NCI-H2227 (cell line): ENCODE results near the gene NCS1.
"Not testable (repeated sequence)": the region's sequence is repeated elsewhere in the genome, so short reads cannot be mapped to it uniquely, and the experiment has no call there.

Experiments
- DNase-seq: peaks from one replicate; lab custom pipeline; 2025; ENCODE audit not compliant: unreplicated experiment; lab: John Stamatoyannopoulos, UW

NCS1 gene

DNA sequence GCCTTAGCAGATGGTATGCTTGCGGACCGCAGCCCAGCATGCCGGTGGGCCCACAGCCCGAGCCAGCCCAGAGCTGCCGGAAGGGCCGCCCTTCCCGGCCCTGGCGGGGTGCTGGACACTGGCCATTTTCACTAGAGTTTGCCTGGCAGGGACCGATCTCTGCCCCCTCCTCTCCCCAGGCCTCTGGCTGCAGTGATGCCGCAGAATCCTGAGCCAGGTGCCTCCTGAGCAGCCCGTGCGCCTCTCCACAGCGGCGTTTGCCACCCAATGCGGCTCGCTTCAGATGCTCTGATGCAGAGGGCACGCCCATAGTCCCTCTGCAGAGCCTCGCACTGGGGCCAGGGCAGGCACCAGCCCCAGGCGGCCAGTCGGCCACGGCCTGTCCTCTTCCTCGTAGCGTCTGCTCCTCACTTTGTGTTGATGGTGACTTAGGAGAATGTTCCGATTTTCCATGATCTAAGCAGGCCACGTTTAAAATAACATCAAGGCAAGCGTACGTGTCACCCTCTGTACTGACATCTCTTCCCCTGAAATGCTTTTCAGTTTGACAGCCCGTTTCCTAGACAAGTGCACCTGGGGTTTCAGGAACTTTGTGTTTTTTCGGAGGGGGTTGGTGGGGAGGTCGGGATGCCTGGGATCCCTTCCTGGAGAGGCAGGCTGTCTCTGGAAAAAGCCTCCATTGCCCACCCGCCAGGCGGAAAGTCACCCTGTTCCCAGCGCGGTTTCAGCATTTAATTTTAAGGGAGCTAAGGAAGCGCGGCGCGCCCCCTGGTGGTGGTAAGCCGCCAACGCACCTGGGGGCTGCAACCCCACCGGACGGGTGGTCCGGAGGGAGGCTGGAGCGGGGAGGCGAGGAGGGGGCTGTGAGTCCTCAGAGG, 63.6 kb downstream of the NCS1 start:
- peak; percentile 74 for DNase-seq

DNA sequence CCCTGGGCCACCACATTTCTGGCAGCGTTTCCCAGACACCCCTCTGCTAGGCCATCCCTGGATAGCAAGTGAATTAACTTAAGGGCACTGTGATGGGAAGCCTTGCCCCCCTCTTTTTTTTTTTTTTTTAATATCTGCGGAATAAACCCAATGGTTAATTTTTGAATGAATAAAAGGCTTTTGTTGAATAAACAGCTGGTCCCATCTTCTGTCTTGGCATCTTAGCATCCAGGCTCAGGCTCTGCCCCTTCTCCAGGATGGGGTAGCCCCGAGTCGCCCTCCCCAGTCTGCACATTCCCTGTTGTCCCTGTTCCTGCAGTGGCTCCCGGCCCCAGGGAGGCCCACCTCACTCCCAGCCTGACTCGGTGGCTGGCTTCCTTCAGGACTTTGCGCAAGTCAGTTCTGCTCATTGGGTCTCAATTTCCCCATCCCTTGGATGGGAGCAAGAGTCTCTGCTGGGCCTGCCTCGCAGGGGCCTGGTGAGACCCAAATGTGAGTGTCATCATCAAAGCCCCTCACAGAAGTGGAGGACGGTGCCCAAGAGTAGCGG, 64.3 kb downstream of the NCS1 start:
- DNase-seq = no peak

- no peak for DNase-seq
Observed at GRCh38 chr9:130237076-130237475, 64.9 kb downstream of the NCS1 start.

- no peak for DNase-seq
Observed at GRCh38 chr9:130237763-130238524, 65.7 kb downstream of the NCS1 start.

- no peak for DNase-seq
Observed at GRCh38 chr9:130239363-130239695, 67.1 kb downstream of the NCS1 start.

- no peak for DNase-seq
Observed at GRCh38 chr9:130239741-130240241, 67.6 kb downstream of the NCS1 start.

DNA sequence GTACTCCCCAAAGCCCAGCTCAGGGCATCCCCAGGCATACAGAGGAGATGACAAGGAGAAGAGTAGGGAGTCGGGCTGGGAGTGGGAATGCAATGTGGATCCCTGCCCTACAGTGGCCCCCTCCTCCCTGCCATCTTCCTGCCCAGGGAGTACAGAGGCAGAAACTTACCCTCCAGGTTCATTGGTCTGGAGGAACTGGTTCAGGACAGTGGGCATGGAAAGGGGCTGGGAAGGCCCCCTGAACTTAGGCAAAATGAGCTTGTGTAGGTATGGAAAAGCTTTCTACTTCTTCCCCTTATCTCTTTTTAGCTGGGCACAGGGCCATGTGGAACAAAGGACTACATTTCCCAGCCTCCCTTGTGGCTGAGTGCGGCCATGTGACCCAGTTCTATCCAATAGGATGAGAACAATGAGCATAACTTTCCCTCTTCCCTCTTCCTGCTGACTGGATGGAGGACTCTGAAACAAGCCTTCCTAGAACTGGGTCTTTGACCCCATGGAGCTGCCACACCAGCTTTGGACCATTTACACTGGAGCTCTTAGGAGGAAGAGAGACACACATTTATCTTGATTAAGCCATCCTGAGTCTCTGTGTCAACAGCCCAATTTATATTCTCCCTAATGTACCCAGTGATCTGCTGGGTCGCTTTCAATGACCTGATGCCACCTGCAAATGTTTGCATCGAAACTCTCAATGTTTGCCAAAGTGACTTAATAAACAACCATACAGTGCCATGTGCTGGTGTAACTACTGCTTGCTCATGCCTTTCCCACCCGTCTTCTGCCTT, 68.4 kb downstream of the NCS1 start:
- DNase-seq = peak; percentile 58

- no peak for DNase-seq
Observed at GRCh38 chr9:130241198-130241535, 69.0 kb downstream of the NCS1 start.

DNA sequence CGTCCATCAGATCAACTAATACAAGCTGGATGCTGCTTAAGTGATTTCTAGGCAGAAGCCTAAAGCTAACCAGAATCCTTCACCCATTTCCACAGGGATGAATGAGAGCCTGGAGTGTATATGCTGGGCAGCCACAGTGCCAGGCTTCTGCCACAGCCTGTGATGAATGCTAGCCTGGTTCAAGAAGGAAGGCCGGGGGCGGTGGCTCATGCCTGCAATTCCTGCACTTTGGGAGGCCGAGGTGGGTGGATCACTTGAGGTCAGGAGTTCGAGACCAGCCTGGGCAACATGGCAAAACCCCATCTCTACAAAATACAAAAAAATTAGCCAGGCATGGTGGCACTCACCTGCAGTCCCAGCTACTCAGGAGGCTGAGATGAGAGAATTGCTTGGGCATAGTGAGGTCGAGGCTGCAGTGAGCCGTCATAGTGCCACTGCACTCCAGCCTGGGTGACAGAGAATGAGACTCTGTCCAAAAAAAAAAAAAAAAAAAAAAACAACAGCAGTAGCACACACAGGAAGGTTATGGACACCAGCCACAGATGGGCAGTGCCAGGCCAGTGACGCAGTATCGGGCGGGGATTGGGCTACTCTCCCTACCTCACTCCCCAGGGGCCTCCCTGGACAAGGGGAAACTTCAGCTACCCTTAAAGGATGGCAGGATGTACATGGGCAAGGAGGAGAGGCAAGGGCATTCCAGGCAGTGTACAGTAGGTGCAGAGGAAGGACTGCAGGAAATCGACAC, 70.2 kb downstream of the NCS1 start:
- DNase-seq = no peak

- peak; percentile 41 for DNase-seq
Observed at GRCh38 chr9:130243015-130243881, 71.0 kb downstream of the NCS1 start.

DNA sequence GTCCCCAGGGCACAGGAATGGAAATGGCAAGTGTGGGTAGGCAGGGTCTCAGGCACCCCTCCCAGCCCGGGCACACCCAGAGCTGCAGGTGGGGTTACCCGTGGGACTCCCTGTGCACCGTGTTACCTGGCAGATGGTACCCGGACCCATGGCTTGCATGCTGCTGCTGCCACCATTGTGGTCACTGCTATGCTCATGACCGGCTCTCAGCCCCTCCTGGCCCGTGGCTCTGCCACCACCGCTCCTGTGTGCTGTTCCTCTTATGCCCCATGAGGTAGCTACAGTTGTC, 71.6 kb downstream of the NCS1 start:
- DNase-seq = no peak

DNA sequence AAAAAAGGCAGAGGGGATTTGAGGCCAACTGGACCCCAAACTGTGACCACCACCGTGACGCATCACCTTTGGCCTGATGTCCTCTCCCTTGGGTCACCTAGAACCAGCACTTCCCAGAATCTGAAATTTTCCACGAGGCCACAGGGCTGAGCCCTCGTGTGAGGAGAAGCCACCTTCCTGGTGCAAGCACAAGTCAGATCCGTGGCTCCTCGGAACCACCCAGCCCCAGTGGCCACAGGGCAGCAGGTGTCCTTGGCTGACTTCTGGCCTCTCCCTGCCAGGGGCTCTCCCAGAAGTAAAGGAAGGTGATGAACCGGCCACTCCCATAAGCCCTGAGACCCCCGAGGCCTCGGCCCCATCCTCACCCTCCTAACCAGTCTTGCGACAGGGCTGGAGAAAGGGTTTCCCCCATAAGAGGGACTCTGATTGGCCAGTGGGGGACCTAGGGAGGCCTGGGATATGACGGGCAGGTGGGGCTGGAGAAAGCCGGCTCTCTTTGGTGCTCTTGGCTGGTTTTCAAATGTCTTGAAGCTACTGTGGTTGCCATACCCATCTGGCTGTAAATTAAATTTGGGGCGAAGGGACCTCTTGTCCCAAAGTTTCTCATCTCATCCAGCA, 72.5 kb downstream of the NCS1 start:
- DNase-seq = no peak

DNA sequence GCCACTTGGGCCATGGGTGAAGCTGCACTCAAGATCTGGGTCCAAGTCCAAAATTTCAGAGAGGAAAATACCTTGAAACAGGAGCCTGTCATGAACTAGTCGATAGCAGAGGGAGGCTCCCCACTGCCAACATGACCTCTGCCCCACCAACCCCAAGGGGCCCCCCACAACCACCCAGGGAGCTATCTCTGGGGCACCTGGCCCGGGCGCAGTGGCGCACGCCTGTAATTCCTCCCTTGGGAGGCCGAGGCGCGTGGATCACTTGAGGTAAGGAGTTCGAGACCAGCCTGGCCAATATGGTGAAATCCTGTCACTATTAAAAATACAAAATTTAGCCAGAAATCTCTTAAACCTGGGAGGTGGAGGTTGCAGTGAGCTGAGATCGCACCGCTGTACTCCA, 73.3 kb downstream of the NCS1 start:
- no peak for DNase-seq

GRCh38 chr9:130246126-130246525, 73.9 kb downstream of the NCS1 start:
- no peak for DNase-seq

DNA sequence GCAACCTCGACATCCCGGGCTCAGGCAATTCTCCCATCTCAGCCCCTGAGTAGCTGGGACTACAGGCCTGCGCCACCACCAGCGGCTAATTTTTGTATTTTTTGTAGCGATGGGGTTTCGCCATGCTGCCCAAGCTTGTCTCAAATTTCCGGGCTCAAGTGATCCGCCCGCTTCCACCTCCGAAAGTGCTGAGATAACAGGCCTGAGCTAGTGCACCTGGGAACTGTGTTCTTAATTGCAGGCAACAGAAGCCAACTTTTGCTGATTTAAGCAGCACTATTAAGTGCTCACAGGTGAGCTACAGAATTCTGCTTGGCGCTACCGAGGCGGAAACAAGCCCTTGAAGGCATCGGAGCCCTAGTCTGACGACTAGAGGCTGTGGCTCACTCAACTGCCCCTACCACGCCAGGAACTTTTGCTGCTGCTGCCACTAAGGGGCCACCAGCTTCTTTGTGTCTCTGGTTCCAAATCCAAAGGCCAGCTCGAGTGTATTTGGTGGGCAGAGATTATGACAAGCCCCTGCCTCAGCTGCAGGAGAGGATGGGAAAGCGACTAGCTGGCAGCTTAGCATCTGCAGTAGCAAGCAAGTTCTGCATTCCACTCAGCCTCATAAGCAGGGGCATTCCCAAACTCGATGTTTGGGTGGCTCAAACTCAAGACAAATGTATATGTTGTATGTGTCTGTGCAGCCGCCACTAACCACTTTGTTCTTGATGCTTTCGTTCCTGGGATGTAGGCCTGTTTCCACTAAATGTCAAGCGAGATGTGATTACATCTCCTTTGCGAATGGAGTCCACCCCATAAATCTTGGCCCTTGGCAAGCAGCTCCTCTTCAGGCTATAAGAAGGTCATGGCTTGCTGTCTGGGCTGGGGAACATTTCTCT, 82.8 kb downstream of the NCS1 start:
- DNase-seq = no peak

DNA sequence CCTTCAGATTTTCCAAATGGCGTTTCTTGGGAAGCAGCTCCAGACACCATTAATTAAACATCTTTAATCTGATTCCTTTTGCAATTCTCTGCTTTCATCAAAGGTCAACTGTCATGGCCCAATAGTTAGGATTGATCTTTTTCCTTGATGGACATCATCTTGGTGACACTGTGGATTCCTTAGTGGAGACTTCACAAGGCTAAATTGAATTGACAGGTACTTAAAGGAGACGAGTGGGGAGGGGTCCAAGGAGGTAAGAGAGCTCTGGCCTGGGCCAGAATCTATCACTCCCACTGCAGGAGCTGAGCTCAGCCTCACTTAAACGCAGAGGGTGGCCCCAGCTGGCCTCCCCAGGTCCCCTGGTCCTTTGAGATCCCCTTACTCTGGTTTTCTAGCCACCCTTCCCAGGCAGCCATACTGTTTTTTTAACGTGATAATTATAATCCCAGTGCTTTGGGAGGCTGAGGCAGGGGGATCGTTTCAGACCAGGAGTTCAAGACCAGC, 83.5 kb downstream of the NCS1 start:
- DNase-seq = no peak

DNA sequence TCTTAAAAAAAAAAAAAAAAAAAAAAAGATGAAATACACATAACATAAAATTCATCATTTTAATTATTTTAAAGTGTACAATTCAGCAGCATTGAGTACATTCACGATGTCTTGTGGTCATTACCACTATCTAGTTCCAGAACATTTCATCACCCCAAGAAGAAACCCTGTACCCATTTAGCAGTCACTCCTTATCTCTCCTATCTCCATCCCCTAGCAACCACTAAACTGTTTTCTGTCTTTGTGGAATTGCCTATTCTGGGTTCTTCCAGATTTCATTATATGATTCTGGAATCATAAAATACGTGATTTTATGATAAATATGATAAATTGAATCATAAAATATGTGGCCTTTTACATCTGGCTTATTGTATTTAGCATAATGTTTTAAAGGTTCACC, 84.4 kb downstream of the NCS1 start:
- no peak for DNase-seq

DNA sequence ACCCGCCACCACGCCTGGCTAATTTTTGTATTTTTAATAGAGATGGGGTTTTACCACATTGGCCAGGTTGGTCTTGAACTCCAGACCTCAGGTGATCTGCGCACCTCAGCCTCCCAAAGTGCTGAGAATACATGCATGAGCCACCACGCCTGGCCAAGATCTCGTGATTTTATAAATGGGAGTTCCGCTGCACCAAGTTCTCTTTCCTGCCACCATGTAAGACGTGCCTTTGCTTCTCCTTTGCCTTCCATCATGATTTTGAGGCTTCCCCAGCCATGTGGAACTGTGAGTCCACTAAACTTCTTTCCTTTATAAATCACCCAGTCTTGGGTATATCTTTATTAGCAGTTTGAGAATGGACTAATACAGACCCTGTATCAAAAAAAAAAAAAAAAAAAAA, 85.9 kb downstream of the NCS1 start:
- not testable (repeated sequence) for DNase-seq
